HepG2 (cell line): ENCODE data around the gene EFNB1. TPM values are rescaled to one million over a fixed set of nuclear protein-coding genes. Genes with fewer than 3 reads are reported as not detected.

Experiments
- ATAC-seq: fragments of 200-7000 bp; cut with Tn5 transposase; 3 replicates; pipeline ENCODE4 v1.9.1; 2020; ENCODE audit warnings: mild to moderate bottlenecking, moderate library complexity
- BruUV-seq: library from RNA; stranded (reverse); fragments of 400-500 nt; replicated peaks from 2 replicates; lab custom pipeline; 2021; lab: Mats Ljungman, UMichigan
- CTCF ChIA-PET: fragments of 300-600 bp; formaldehyde crosslinking; extraction: SDS; loops from one replicate; lab custom pipeline; 2021; ENCODE audit warnings: low total read pairs, inconsistent platforms, low intra/inter-chr PET ratio; lab: Yijun Ruan, JAX
- POLR2A ChIA-PET: fragments of 350-600 bp; sonication (Branson Sonifier 250); formaldehyde crosslinking; loops from one replicate; lab custom pipeline; 2020; ENCODE audit warnings: antibody characterized with exemption, inconsistent platforms; lab: Yijun Ruan, JAX
- DNase-seq: peaks from one replicate; pipeline ENCODE4 v3.0.0-alpha.2; 2015; ENCODE audit warnings: low spot score
- FAIRE-seq: peaks from 3 replicates; lab custom pipeline; 2011; peaks lifted over from hg19 to GRCh38; lab: Jason Lieb, UNC
- H2AFZ ChIP-seq: one replicate; pipeline ENCODE4 v1.6.1; 2011; ENCODE audit warnings: low read length, inconsistent platforms
- H3K27ac ChIP-seq: fragments of 300-600 bp; 3 replicates; pipeline ENCODE4 v1.8.0; 2011; ENCODE audit warnings: mixed run types, mild to moderate bottlenecking, mixed read lengths, low read length, inconsistent platforms; ENCODE audit not compliant: insufficient read depth; ENCODE audit errors: extremely low read length
- H3K27me3 ChIP-seq, 2 experiments: fragments of 200-600 bp in 1 of 2; 2 replicates in 1 of 2; 3 replicates in 1 of 2; pipeline versions ENCODE4 v1.6.0 to v1.8.0; 2011; ENCODE audit warnings: low read length in 2 of 2, mild to moderate bottlenecking in 2 of 2, moderate library complexity in 2 of 2, inconsistent platforms in 1 of 2; ENCODE audit not compliant: insufficient read depth in 2 of 2, control insufficient read depth in 1 of 2
- H3K36me3 ChIP-seq, 2 experiments: fragments of 200-600 bp in 1 of 2; replicated peaks in 1 of 2; 2 replicates in 1 of 2; 3 replicates in 1 of 2; pipeline versions ENCODE4 v1.5.1 to v1.8.0; 2011; ENCODE audit warnings: low read length in 2 of 2, inconsistent platforms in 1 of 2; ENCODE audit not compliant: insufficient read depth in 2 of 2, control insufficient read depth in 1 of 2
- H3K4me1 ChIP-seq: 2 replicates; pipeline ENCODE4 v1.5.1; 2012; ENCODE audit warnings: low read length, inconsistent platforms; ENCODE audit not compliant: insufficient read depth
- H3K4me2 ChIP-seq: 2 replicates; pipeline ENCODE4 v1.6.0; 2011; ENCODE audit warnings: low read depth, low read length, inconsistent platforms
- H3K4me3 ChIP-seq, 3 experiments: fragments of 200-600 bp in 1 of 3; sonication (generic), shearing (Covaris generic) in 1 of 3; replicated peaks in 1 of 3; 2 replicates each; pipeline ENCODE4 v1.5.1; 2011 to 2016; ENCODE audit warnings: low read length in 3 of 3, inconsistent platforms in 2 of 3, low read depth in 2 of 3, mild to moderate bottlenecking in 2 of 3, control low read depth in 1 of 3, mixed read lengths in 1 of 3; ENCODE audit not compliant: insufficient read depth in 1 of 3
- H3K79me2 ChIP-seq: one replicate; pipeline ENCODE4 v1.6.1; 2011; ENCODE audit warnings: low read length, inconsistent platforms; ENCODE audit not compliant: insufficient read depth
- H3K9ac ChIP-seq: 2 replicates; pipeline ENCODE4 v1.6.0; 2011; ENCODE audit warnings: mild to moderate bottlenecking, low read depth, low read length, inconsistent platforms; ENCODE audit not compliant: insufficient read depth
- H3K9me3 ChIP-seq: 2 replicates; pipeline ENCODE4 v1.5.1; 2012; ENCODE audit warnings: mild to moderate bottlenecking, low read length
- H4K20me1 ChIP-seq: 2 replicates; pipeline ENCODE4 v1.6.0; 2011; ENCODE audit warnings: inconsistent platforms, mild to moderate bottlenecking, low read length, moderate library complexity; ENCODE audit not compliant: insufficient read depth
- FOXM1 ChIP-seq: sonication (generic); formaldehyde crosslinking; IDR thresholded peaks from 2 replicates; pipeline ENCODE4 v1.5.0; 2020; ENCODE audit warnings: missing genetic modification reagents
- GPN1 ChIP-seq: sonication (generic); formaldehyde crosslinking; IDR thresholded peaks from 2 replicates; pipeline ENCODE4 v1.5.1; 2020; ENCODE audit warnings: missing genetic modification reagents, borderline replicate concordance
- HNRNPH1 ChIP-seq: fragments of 200-400 bp; formaldehyde crosslinking; optimal IDR thresholded peaks from 2 replicates; pipeline ENCODE3; 2017; ENCODE audit warnings: mild to moderate bottlenecking, low read depth, low read length
- NCOA1 ChIP-seq: sonication (generic); formaldehyde crosslinking; IDR thresholded peaks from 2 replicates; pipeline ENCODE4 v1.9.0; 2021; ENCODE audit warnings: missing genetic modification reagents
- PHB2 ChIP-seq: fragments of 450-650 bp; IDR thresholded peaks from 2 replicates; pipeline ENCODE4 v1.6.1; 2018; ENCODE audit not compliant: partially characterized antibody
- TFDP1 ChIP-seq: IDR thresholded peaks from 2 replicates; pipeline ENCODE4 v1.6.1; 2016; ENCODE audit warnings: missing compliant biosample characterization, missing genetic modification reagents, borderline replicate concordance
- ZNF20 ChIP-seq: sonication (generic); formaldehyde crosslinking; IDR thresholded peaks from 2 replicates; pipeline ENCODE4 v1.4.0; 2020; ENCODE audit warnings: mild to moderate bottlenecking, moderate library complexity, missing genetic modification reagents
- ZNF781 ChIP-seq: sonication (generic); formaldehyde crosslinking; IDR thresholded peaks from 2 replicates; pipeline ENCODE4 v1.5.1; 2020; ENCODE audit warnings: borderline replicate concordance, mild to moderate bottlenecking, missing genetic modification reagents; ENCODE audit errors: not compliant biosample characterization
- ZNF800 ChIP-seq: sonication (generic); formaldehyde crosslinking; IDR thresholded peaks from 2 replicates; pipeline ENCODE4 v1.4.0; 2020; ENCODE audit warnings: missing genetic modification reagents
- ZSCAN22 ChIP-seq: sonication (generic); formaldehyde crosslinking; IDR thresholded peaks from 2 replicates; pipeline ENCODE4 v1.4.0; 2020; ENCODE audit warnings: mild to moderate bottlenecking, missing genetic modification reagents
- ZZZ3 ChIP-seq: sonication (generic); formaldehyde crosslinking; IDR thresholded peaks from 2 replicates; pipeline ENCODE4 v1.4.0; 2020; ENCODE audit warnings: missing genetic modification reagents, mild to moderate bottlenecking, borderline replicate concordance
- WGBS: methylation state at CpG from one replicate; pipeline ENCODE4 v1.1.6; 2017; ENCODE audit warnings: low lambda C conversion rate; 5-methylcytosine and 5-hydroxymethylcytosine counted together
- in situ Hi-C: cut with HindIII; loops from 2 replicates; pipeline ENCODE4 v1.10.0; 2017; ENCODE audit warnings: low pct_unique_long_range_greater_than_20kb; ENCODE audit not compliant: extremely low pct_ligation_motif_present
- intact Hi-C: fragments of 100-400 bp; cut with micrococcal nuclease; formaldehyde crosslinking; loops from one replicate; pipeline ENCODE4 v1.10.0; 2022; ENCODE audit not compliant: unreplicated experiment
- polyA plus RNA-seq, 8 experiments: library from polyadenylated mRNA; depleted of rRNA in 3 of 8; stranded (reverse) in 7 of 8; unstranded in 1 of 8; fragments of >200 nt; fragmentation: Illumina TruSeq in 4 of 8; extraction: Trizol in 4 of 8; gene quantifications; 2 replicates each; pipeline versions ENCODE4 v1.2.1 to v1.2.3, GENCODE V29; 2011 to 2016; ENCODE audit warnings: low read depth in 4 of 8, missing spikeins in 1 of 8, mixed read lengths in 1 of 8; ENCODE audit not compliant: insufficient read depth in 1 of 8
- total RNA-seq, 5 experiments: library from RNA; depleted of rRNA; stranded (reverse); fragments of >200 nt; fragmentation: Illumina TruSeq; extraction: Trizol; gene quantifications; 2 replicates each; pipeline ENCODE4 v1.2.3, GENCODE V29; 2016; ENCODE audit warnings: low read depth in 1 of 5
- TF ChIP-seq, protein P1 (sequence below): sonication (generic); formaldehyde crosslinking; IDR thresholded peaks from 2 replicates; pipeline ENCODE4 v1.4.0; 2020; ENCODE audit warnings: missing genetic modification reagents, borderline replicate concordance

EFNB1 gene
- total and polyA plus RNA-seq, 2 of the 13 experiments (the other 11 are each of a cell fraction or from before 2014, with no cell fraction given), result 4.0 to 4.1 TPM

DNA sequence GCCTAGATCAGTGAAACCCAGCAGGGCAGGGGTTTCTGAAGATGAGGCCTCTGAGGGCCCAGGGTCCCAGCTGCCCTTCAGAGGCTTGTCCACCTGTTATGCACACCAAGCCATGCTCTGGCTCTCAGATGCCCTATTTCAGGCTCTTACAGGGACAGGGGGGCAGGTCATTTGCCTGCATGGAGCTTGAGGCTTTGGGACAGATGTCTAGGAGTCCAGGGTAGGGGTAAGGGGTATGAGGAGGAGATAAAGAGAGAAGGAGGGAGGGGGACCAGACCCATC is 4.7 kb upstream of the EFNB1 start:
- BruUV-seq, result no TSS peak
- no peak overlapping the region for H3K4me3 ChIP-seq
- H3K4me1 ChIP-seq, result peaks cover 26% of the 10 kb centered on the region
- POLR2A ChIA-PET, result no interaction called here
- no peaks in the 10 kb centered on the region for H4K20me1 ChIP-seq
- CTCF ChIA-PET, result no interaction called here
- no peaks in the 10 kb centered on the region for H3K36me3 ChIP-seq
- in situ Hi-C loops (loop anchor here (10.0 kb wide), 3 partner anchors 211 to 561 kb away; no protein-coding TSS in a partner anchor), intact Hi-C loops (no loop called here)
- no peak overlapping the region for H3K27ac ChIP-seq
- no peak for ATAC-seq
- H3K9ac ChIP-seq, result no peak overlapping the region
- H3K27me3 ChIP-seq, result no peaks in the 10 kb centered on the region
- H3K79me2 ChIP-seq, result no peaks in the 10 kb centered on the region
- DNase-seq, result no peak
- H3K4me2 ChIP-seq, result no peak overlapping the region
- H2AFZ ChIP-seq, result no peak overlapping the region
- H3K9me3 ChIP-seq, result no peaks in the 10 kb centered on the region
- no peak for FAIRE-seq
- TF ChIP-seq HNRNPH1 (no peak), GPN1 (no peak)

DNA sequence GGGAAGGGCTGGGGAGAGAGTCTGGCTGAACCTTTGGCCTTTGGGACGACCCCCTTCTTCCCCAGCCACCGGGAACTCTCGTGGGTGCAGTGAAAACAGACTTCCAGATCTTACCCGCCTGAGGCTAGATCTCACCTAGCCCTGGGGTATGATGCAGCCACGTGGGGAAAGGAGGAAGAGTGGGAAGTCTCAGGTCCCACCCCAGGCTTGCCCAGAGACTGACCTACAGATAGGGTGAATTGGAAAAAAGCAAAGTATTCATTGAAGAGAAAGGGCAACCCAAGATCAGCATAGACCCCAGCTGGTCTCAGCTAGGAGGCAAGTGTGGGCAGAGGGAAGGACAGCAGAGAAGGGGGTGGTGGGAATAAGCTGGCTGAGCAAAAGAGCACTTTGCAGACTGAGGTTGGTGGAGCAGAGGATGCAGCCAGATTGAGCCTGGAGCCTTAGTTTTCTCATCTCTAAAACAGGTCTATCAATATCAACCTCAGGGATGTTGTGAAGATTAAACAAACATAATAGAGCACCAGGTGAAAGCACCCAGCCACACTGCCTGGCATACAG is 4.2 kb upstream of the EFNB1 start:
- FAIRE-seq, result no peak
- intact Hi-C loops, result no loop called here
- Histone ChIP-seq H3K4me2 (no peak overlapping the region), H3K27ac (no peak overlapping the region), H2AFZ (no peak overlapping the region), H3K4me1 (peaks cover 26% of the 10 kb centered on the region), H3K27me3 (no peaks in the 10 kb centered on the region), H3K4me3 (no peak overlapping the region), H3K9me3 (no peaks in the 10 kb centered on the region), H4K20me1 (no peaks in the 10 kb centered on the region), H3K36me3 (no peaks in the 10 kb centered on the region), H3K9ac (no peak overlapping the region), H3K79me2 (no peaks in the 10 kb centered on the region)
- ChIA-PET POLR2A (no interaction called here), CTCF (no interaction called here)
- ATAC-seq, result no peak
- WGBS, result 0% methylated on average over 2 of the region's 5 CpGs
- BruUV-seq, result no TSS peak
- no peak for DNase-seq
- in situ Hi-C loops, result loop anchor here (5.0 to 10.0 kb wide), 5 partner anchors 210 to 560 kb away; no protein-coding TSS in a partner anchor
- TF ChIP-seq PHB2 (no peak), FOXM1 (CRISPR knock-in tag) (no peak), ZNF800 (no peak), ZNF781 (CRISPR knock-in tag) (no peak), TFDP1 (no peak), NCOA1 (CRISPR knock-in tag) (no peak), ZNF20 (CRISPR knock-in tag) (no peak), ZSCAN22 (CRISPR knock-in tag) (no peak), ZZZ3 (no peak)
- TF ChIP-seq, protein P1, sequence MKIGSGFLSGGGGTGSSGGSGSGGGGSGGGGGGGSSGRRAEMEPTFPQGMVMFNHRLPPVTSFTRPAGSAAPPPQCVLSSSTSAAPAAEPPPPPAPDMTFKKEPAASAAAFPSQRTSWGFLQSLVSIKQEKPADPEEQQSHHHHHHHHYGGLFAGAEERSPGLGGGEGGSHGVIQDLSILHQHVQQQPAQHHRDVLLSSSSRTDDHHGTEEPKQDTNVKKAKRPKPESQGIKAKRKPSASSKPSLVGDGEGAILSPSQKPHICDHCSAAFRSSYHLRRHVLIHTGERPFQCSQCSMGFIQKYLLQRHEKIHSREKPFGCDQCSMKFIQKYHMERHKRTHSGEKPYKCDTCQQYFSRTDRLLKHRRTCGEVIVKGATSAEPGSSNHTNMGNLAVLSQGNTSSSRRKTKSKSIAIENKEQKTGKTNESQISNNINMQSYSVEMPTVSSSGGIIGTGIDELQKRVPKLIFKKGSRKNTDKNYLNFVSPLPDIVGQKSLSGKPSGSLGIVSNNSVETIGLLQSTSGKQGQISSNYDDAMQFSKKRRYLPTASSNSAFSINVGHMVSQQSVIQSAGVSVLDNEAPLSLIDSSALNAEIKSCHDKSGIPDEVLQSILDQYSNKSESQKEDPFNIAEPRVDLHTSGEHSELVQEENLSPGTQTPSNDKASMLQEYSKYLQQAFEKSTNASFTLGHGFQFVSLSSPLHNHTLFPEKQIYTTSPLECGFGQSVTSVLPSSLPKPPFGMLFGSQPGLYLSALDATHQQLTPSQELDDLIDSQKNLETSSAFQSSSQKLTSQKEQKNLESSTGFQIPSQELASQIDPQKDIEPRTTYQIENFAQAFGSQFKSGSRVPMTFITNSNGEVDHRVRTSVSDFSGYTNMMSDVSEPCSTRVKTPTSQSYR (CRISPR knock-in tag), result no peak
